Limb (tissue), 2 donors: ENCODE results near the gene DHRS13.

Experiments used
- DNase-seq, 2 donors: peaks; one replicate each; pipeline ENCODE4 v3.0.0-alpha.2; 2016; ENCODE audit errors: extremely low spot score in 2 of 2

DHRS13 gene, protein sequence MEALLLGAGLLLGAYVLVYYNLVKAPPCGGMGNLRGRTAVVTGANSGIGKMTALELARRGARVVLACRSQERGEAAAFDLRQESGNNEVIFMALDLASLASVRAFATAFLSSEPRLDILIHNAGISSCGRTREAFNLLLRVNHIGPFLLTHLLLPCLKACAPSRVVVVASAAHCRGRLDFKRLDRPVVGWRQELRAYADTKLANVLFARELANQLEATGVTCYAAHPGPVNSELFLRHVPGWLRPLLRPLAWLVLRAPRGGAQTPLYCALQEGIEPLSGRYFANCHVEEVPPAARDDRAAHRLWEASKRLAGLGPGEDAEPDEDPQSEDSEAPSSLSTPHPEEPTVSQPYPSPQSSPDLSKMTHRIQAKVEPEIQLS

DNA sequence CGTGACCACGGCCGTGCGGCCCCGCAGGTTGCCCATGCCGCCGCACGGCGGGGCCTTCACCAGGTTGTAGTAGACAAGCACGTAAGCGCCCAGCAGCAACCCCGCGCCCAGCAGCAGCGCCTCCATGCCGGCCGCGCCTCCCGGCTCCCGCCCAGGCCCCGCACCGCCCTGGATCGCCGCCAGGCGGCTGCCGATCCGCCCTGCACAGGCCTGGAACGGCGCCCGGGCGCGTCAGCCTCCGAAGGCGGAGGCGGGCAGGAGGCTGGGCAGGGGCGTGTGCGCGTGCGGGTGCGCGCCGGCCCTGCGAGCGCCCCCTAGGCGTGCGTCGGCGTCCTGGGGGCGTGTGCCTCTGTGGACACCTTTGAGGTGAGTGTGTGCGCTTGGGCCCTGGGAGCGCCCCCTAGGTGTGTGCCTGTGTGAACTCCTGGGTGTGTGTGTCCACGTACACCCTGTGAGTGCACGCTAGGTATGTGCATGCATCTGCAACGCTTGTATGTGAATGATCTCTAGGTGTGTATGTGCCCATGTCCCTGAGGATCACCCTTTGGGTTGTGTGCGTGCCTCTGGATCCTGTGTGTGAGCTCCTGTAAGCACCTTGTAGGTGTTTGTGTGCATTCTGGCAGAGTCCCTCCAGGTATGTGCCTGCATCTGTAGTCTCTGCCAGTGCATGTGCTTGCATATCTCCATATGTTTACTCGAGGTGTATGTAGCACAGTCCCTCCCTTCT lies at the start of gene DHRS13:
Gene DHRS13 (minus strand): TSS at position 261 of the 727 bp plus-strand sequence. CDS start 135 bp downstream, at position 126.
- DNase-seq, result peak; percentile 89 to 96

DNA sequence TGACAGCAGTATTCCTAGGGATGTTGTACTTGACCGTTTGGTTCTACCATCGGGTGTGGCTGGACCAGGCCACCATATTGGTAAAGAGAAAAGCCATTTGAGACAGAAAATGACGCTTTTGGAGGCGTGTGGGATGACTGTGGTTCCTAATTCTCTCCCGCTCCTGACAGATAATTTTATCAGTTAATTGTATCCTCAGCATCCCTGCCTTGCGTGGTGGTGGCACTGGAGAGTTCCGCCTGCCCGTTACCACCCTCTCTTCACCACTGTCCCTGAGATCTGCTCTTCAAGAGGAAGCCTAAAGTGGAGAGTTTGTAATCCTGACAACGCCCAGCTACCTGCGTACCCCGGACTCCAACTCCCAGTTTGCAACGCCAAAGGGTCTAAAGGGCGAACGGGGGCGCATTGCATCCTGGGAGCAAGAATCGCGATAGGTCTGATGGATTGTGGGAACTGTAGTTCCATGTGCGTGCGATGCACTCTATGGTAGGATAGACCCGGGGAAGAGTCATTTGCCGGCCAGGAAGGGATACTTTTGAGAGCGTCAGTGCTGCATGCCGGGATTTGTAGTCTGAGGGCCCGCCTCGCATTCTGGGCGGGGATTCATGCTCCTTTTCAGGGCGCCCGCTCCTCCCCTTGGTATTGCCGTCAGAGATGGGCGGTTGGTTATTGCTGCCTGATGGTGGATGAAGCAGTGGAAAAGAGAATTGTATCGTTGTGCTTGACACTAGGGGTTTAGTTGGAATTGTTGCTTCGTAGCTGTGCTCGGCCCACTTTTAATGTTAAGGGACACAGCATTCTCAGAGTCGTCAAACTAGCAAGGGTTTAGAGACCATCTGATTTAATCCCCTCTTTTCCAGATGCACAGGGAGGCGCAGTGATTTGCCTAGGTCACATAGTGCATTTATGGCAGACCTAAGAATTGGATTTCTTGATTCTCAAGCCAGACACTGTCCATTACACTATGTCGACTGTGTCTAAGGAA lies 49.4 kb upstream of the DHRS13 start:
- DNase-seq, result peak; percentile 95 to 99

DNA sequence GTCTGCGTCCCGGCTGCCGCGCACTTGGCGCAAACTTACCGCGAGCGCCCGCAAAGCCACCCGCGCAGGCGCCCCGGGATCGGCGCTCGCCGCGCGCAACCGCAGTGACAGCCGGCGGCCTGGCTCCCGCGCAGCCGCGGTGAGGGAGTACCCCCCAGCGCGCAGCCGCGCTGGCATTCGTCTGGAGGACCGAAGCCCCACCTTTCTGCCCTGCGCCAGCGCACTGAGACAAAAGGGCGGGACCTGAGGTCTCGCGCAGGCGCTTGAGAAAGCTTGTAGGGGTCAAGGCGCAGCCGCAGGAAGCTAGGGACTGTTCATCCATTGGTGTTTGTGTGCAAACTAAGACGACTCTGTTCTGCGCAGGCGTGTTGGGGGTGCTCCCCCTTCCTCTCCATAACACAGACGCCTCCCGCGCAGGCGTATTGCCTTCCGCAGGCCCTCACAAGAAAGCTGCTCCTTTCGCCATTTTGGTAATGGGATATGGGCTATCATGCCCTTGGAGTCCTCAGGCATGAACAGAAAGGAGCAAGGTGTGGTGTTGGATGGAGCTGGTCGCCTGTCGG lies 48.6 kb upstream of the DHRS13 start, which contains the start of gene PHF12:
Gene PHF12 (minus strand): TSS at position 91 of the 563 bp plus-strand sequence. CDS start 558 bp downstream, outside the sequence.
- DNase-seq, result peak; percentile 98 to 100

DNA sequence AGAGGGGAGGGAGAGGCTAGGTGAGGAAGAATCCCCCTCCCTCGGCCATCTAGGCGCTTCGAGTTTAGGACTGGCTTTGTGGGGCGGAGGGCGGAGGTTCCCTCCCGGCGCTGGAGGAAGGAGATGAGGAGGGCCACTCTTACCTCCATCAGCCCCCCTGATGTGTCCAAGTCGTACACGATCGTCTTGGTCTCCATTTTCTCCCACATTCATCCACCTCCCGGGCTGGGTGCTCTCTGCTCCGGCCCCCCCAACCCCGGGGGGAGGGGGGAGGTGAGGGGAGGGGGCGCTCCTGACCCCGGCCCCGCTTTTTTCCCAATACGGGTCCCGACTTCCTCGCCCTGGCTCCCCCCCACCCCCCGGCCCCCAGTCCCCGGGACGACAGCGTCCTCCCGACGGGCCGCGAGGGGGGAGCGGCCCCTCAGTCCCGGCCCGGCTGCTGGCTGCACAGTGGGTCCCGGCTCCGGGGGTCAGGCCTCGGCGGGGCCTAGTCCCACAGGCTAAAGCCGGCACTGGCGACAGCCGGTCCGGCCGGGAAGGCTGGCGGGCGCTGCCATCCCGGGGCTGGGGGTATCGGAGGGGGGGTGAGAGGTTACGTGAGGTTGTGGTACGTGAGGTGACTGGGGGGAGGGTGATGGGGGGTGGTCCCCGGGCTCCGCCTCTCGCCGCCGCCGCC lies 48.0 kb upstream of the DHRS13 start:
- no peak for DNase-seq

DNA sequence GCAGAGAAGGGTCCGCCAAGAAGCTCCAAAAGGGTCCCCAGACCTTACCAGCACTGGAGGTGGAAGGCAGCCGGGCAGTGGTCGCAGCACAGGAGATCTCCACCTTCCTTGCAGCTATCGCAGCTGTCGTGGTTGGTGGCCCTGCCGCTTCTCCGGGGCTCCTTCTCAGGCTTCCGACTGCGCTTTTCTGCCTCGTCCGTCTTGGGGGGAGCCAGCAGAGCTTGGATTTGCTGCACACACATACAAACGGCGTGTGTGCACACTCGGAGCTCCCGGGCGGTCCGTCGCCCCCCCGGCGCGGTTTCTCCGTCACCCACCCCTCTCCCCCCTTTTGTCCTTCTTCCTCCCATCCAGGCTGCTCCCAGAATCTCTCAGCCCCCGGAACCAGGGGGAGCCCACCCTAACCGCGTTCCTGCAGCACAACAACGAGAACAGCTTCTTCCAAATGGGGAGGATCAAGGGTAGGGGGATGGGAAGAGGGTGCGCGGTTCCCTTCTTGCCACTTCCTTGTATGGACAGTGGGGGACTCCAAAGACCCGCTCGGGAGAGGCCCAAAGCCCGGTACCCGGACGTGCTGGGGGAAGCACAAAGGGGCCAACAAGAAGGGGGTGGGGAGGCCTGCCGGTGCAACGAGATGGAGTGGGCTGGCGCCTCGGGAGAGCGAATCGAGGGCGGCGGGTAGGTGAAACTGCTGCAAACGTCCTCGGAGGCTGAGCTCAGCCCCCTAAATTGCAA lies 47.3 kb upstream of the DHRS13 start:
- DNase-seq, result peak; percentile 30 to 78

DNA sequence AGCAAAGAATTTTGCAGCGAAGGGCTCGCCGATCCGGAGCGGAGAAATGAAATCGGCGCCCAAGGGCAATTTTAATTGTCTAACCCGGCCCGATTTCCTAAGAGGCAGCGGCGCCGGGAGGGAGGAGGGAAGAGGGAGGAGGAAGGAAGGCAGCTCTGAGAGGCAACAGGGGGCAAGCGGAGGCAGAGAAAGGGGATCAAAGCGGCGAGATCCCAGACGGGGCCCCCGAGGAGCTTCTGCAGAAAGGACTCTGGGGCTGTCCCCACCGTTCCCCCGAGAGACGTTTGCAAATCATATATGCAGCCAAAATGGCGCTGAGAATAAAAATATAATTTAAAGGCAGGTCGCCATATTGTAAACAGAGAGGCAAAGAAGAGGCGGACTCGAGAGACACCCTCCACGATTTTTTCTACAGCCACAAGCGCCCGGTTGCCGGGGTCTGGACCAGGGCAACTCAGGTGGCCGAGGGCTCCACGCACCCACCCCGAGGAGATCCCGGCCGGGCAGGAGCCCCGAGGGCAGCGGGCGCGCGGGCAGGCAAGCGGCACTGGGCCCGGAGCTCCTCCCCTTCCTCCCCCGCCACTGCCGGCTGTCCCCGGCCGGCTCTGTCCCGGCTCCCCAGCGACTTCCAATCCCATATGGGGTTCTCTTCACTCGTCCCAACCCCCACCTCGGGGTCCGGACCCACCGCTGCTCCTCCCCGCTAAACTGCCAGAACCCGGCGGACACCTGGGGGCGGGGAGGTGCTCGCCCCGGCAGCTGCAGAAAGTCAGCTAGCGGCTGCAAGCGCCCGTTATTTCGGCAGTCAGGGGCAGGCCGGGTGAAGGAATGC lies 46.5 kb upstream of the DHRS13 start:
- peak; percentile 46 to 78 for DNase-seq

DNA sequence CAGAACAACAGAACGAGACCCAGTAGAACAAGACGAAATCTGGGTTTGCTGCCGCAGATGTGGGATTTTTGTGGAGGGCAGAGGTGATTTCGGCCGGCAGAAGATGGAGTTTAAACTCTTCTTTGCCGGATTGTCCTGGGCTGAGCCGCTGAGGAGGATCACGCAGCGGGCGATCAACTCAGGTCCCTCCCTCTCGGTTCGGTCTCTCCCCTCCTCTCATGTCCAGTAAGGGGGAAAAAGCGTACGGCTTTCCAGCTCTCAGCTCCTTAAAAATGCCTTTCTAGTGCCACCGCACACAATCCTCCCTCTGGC lies 46.0 kb upstream of the DHRS13 start:
- DNase-seq, result no peak

DNA sequence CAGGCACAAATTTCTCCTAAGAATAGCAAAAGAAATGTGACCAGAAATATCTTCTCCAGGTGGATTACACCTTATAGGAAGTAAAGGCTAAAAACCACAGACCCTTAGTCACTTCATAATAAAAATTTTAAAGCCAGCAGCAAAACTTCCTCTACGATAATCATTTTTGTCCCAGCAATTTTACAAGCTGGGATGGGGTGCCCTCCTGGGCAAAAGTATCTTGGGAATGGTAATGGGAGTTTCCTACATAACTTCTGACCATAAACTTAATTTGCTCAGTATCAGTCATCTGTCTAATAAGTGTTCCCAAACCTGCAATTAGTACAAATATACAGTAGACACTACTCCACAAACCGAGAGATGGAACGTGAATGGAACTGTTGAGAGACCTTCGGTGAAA lies 45.5 kb upstream of the DHRS13 start:
- no peak for DNase-seq

DNA sequence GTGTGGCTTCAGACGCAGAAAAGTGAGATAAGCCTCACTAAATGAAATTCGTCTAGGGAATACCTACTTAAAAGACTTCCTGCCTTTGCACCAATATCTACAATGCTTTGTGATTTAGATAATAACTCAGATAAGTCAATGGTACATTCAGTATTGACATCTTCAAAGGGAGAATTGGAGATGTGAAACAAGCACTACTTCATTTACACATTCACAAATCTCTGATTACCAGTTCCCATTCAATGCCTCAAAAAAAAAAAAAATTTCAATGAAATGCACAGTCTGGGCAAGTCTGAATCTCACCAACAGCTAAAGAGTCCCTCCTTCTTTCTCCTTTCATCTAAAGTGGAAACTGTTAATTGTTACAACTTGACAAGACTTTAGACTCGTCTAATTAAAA lies 44.8 kb upstream of the DHRS13 start:
- no peak for DNase-seq

DNA sequence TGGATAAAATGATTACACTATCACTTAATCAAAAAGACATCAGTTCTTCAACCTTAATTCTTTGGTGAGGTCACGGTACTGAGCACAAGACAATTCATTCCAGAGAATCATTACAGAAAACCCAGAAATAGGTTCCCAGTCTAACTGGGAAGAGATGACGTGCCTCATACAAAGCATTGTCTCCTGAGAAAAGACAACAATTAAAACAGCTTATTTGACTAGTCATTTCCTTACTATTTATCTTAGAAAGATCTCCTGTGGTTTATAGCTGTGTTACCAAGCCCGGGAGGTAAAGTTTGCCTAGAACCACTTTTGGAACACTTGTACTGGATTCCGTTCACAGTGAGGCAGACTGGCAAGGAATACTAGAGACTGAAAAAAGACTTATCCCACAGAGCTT lies 43.4 kb upstream of the DHRS13 start:
- no peak for DNase-seq

DNA sequence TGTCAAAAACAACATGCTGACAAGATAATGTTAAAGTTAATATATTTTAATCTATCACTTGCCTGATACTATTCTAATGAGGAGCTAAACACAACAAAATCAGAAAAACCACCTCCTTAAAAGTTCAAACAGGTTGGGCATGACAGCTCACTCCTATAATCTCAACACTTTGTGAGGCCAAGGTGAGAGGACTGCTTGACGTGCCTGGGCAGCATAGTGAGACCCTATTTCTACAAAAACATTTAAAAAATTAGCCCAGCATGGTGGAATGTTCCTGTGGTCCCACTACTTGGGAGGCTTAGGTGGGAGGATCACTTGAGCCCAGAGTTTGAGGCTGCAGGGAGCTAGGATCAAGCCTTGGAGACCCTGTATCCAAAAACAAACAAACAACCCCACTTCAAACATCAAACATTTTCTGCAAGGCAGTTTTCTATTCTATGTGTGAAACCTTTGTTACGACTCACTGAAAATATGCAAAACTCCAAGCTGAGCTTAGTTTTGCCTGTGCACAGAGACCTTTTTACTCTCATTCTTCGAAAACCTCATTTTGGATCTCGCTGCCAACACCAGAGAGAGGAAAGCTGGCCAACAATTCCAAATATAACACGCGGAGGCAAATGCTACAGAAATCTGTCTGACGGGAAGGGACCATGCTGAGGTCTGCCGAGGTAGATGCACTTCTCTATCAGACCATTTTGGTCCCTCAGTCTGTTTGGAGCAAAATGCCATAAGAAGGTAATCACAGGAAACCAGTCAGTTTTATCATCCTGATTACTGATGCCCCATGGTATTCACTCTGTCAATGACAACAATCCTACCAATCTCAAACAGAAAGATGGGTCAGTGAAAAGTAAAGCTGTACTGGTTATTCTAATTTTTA lies 42.2 kb upstream of the DHRS13 start:
- DNase-seq, result no peak

DNA sequence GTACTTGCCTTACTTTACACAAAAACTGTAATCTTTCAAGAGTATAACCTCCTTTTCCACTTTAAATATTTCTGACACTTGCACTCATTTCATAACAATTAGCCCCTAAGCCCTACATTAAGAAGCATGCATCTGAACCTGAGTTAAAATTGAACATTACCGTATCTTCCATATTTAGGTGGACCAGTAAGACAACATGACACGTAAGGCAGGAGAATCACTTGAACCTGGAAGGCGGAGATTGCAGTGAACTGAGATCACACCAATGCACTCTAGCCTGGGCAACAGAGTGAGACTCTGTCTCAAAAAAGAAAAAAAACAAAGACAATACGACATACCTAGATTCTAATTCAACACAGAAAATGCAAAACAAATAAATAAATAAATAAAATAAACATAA lies 41.5 kb upstream of the DHRS13 start:
- no peak for DNase-seq

DNA sequence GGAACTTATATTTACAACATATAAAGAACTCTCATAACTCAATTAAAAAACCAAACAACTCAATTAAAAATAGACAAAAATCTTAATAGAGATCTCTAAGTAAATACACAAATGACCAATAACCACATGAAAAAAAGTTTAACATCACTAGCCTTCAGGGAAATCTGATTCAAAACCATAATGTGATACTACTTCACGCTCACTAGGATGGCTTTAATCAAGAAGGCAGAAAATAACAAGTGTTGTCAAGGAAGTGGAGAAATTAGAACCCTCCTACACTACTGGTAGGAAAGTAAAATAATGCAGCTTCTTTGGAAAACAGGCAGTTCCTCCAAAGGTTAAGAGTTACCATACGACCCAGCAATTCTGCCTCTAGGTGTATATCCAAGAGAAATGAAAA lies 40.0 kb upstream of the DHRS13 start:
- DNase-seq, result no peak

DNA sequence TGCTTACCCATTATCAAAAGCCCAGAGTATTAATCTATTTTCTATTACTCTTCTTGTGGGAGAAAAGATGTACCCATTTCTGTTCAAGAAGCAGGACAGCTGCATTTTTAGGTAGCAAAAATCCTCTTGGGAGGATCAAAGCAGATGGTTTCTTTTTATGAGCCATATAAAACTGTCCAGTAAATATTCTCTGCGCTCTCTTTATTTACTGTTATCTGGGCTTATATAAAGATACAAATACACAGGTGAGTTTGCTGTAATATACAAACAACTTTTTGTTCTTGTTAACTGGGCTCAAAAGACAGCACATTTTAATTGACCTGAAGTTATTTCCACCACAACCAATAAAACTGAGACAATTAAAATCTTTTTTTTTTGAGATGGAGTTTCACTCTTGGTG lies 38.4 kb upstream of the DHRS13 start:
- DNase-seq, result no peak

DNA sequence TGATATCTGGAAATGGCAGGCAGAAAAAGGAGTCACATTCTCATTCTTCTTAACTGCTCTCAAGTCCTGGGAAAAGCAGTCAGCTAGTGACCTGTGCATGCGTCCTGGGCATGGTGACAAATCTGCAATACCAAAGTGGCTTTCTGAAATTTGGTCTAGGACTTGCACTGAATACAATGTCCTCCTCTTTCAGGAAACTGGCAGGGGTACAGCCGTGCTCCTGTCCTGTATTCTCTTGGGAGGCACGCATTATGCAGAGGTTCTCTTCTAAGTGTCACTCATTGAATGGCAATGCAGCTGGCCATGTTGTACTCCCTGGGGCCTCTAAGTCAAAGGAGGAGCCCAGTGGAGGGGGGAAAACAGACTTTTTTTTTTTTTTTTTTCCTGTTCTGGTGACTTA lies 37.8 kb upstream of the DHRS13 start:
- DNase-seq, result no peak

DNA sequence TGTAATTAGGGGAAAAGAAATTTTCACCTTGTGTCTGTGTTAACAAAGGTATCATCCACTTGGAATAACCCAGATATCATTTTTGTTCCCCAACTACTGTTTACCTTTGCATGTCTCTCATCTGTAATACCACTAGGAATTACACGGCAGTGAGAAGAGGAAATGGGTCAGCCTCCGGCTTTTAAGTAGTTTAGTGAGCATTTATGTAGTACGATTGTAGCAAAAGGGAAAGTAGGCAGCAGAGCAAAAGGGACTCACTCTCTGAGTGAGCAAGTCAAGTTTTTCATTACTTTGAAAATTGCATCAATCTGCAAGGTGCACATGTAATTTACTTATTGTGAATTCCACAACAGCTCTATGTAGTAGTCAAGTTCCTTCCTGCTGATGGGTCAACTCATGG lies 37.3 kb upstream of the DHRS13 start:
- no peak for DNase-seq

DNA sequence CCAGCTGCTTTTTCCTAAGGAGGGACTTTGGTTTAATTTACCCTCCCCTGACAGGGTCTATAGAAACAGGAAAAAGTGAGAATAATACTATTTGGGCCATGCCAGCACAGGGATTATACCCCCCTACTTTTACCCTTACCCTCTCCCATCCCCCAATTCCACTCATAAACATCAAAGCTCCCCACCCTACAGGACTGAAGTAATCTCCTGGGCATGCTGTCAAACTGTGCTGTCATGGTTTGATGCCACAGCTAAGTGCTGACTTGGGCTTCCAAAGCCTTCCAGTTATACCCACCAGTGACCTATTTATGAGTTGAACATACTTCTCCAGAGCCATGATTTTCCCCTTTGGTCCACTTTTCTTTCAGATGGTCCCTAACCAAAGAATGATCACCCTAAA lies 35.7 kb upstream of the DHRS13 start:
- no peak for DNase-seq

DNA sequence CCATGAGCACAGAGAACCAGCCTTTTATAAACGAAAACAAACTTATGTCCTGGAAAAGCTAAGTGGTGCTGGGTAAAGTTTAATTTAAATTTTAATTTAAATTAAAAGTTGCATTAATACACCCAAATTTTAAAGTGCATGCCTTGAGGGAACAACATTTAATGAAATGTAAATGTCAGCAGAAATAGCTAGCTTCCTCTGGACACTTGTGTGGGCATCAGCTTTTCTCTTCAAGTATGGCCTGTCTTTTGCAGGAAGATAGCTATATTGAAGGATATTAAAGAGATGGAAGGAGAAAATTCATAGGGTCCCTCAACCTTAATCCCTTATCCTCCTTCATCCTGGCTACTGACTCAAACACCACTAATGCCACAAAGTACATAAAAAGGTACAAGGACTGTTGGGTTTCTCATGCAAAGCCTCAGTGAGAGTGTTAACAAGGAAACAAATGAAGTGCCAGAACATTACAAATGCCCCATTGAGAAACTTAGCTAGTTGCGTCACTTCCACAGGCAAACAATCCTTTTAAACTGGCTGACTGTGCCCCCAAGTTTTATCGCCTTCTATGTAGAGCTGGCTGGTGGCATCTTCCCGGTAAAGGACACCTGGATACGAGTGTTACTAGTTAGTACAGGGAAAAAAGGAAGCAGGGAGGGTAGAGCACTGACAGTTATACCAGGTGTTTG lies 34.3 kb upstream of the DHRS13 start:
- no peak for DNase-seq
